Uterus (tissue), 4 donors: ENCODE data around the gene PLAC8. TPM values are rescaled to one million over a fixed set of nuclear protein-coding genes. Genes with fewer than 3 reads are reported as not detected.
"Not testable (repeated sequence)": the region's sequence is repeated elsewhere in the genome, so short reads cannot be mapped to it uniquely, and the experiment has no call there.

Experiments
- DNase-seq, 2 donors: peaks; one replicate each; pipeline ENCODE4 v3.0.0-alpha.2; 2019 to 2020
- H3K27ac ChIP-seq, 2 donors: fragments of 200-600 bp; sonication (generic); 1 replicate in 1 of 2; 2 replicates in 1 of 2; pipeline ENCODE4 v1.5.1; 2016 to 2018
- H3K27me3 ChIP-seq, 2 donors: fragments of 200-600 bp; sonication (generic); one replicate each; pipeline ENCODE4 v1.5.1; 2018 to 2019; ENCODE audit warnings: control low read depth in 1 of 2
- H3K36me3 ChIP-seq, 2 donors: fragments of 200-600 bp; sonication (generic); one replicate each; pipeline ENCODE4 v1.5.1; 2019; ENCODE audit warnings: control low read depth in 1 of 2
- H3K4me1 ChIP-seq, 2 donors: fragments of 200-600 bp; sonication (generic); one replicate each; pipeline ENCODE4 v1.5.1; 2018 to 2019; ENCODE audit warnings: control low read depth in 1 of 2
- H3K4me3 ChIP-seq, 2 donors: fragments of 200-600 bp; sonication (generic); 1 replicate in 1 of 2; 2 replicates in 1 of 2; pipeline ENCODE4 v1.5.1; 2018 to 2019; ENCODE audit warnings: mild to moderate bottlenecking in 1 of 2
- H3K9me3 ChIP-seq, 2 donors: fragments of 200-600 bp; sonication (generic); one replicate each; pipeline ENCODE4 v1.5.1; 2019; ENCODE audit warnings: control low read depth in 1 of 2
- POLR2A ChIP-seq, 2 donors: fragments of 450-650 bp; IDR thresholded peaks; one replicate each; pipeline ENCODE4 v1.6.1; 2016; ENCODE audit warnings: antibody characterized with exemption in 2 of 2, mild to moderate bottlenecking in 1 of 2, moderate library complexity in 1 of 2
- intact Hi-C: fragments of 100-400 bp; cut with DNase I; formaldehyde crosslinking; loops from one replicate; pipeline ENCODE4 v1.15.1; 2023; ENCODE audit warnings: low total_unique reads
- total RNA-seq, 4 donors: library from RNA; depleted of rRNA in 3 of 4; stranded (reverse); fragments of >200 nt in 3 of 4; gene quantifications; one replicate each; pipeline versions ENCODE4 v1.1.0 to v1.2.4, GENCODE V29; 2014 to 2023
- TF ChIP-seq, protein P1 (sequence below), 4 experiments: fragments of 200-600 bp in 2 of 4; fragments of 450-650 bp in 2 of 4; sonication (generic) in 2 of 4; IDR thresholded peaks; one replicate each; pipeline ENCODE4 v1.5.1; 2016 to 2019; ENCODE audit warnings: antibody characterized with exemption in 4 of 4, mild to moderate bottlenecking in 2 of 4, moderate library complexity in 1 of 4
- donor health status: DM: yes; HTN: yes; CAD: no.

Gene PLAC8
- total RNA-seq, 4 donors from 2014 or later = 0.51 to 6.3 (median 2.6) TPM; not detected in 1

DNA sequence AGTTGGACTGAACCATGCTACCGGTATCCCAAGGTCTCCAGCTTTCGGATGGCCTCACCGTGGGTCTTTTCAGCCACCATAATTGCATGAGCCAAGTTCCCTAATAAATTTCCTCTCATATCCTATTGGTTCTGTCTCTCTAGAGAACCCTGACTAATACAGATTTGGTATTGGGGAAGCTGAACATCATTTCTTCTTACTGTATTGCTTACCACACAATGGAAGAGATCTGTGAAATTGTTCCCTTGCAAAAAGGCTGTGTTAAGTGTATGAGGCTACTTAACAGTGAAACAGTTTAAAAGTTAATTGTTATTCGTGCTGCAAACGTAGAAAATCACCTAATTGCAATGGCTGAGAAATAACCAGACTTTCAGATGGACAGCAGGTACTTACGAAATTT is 34.0 kb downstream of the PLAC8 start:
- Histone ChIP-seq H3K27ac (no peak overlapping the region), H3K4me1 (peaks cover 0 to 8% of the 10 kb centered on the region in 2 donors), H3K9me3 (no peaks in the 10 kb centered on the region), H3K36me3 (no peaks in the 10 kb centered on the region), H3K27me3 (no peaks in the 10 kb centered on the region), H3K4me3 (no peak overlapping the region)
- TF ChIP-seq, protein P1, sequence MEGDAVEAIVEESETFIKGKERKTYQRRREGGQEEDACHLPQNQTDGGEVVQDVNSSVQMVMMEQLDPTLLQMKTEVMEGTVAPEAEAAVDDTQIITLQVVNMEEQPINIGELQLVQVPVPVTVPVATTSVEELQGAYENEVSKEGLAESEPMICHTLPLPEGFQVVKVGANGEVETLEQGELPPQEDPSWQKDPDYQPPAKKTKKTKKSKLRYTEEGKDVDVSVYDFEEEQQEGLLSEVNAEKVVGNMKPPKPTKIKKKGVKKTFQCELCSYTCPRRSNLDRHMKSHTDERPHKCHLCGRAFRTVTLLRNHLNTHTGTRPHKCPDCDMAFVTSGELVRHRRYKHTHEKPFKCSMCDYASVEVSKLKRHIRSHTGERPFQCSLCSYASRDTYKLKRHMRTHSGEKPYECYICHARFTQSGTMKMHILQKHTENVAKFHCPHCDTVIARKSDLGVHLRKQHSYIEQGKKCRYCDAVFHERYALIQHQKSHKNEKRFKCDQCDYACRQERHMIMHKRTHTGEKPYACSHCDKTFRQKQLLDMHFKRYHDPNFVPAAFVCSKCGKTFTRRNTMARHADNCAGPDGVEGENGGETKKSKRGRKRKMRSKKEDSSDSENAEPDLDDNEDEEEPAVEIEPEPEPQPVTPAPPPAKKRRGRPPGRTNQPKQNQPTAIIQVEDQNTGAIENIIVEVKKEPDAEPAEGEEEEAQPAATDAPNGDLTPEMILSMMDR (IDR thresholded peaks at IDR 0.05) = no peak
- no peak for TF ChIP-seq POLR2A (IDR thresholded peaks at IDR 0.05)
- intact Hi-C loops = no loop called here
- no peak for DNase-seq

DNA sequence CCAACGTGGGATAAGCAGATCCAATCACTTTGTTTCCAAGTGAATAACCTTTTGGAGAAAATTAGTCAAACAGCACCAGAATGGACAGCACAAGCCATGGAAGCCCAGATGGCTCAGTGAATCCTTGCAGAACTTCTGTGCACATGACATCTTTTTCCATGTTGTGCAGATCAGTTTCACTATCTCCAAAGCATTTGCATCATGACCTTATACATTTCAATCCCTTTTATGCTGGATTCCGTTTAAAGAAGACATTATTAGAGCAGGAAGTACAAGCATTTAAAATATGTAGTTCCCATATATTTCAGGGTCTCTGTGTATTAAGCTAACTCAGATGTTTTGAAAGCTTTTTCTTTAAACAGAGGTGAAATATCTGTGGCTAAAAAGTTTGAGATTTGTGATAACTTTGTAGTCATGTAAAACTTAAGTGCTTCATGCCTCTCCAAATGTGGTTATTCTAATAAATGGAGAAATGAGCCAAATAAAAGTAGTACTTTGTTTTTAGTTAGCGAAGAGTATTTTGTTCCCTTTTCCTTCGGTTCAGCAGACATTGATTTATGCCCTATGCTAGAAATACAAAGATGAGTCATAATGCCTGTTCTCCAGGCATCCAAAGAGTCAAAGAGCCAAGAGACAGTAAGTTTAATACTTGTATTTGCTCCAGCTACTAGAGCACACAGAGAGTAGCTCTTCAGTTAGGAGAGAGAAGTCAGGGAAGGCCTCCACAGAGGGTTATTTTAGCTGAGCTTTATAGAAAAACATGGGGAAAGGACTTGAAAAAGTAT is 39.0 kb downstream of the PLAC8 start:
- H3K27me3 ChIP-seq = no peaks in the 10 kb centered on the region
- DNase-seq = peak in 1 of 2 donors; percentile 18
- H3K9me3 ChIP-seq = no peaks in the 10 kb centered on the region
- H3K27ac ChIP-seq = peak overlapping the region; percentile 54 to 86
- H3K36me3 ChIP-seq = no peaks in the 10 kb centered on the region
- peaks cover 0 to 8% of the 10 kb centered on the region in 2 donors for H3K4me1 ChIP-seq
- intact Hi-C loops = loop anchor here (10.0 kb wide), 1 partner anchor 209 kb away; the partner anchor contains the start of gene COQ2
- no peak overlapping the region for H3K4me3 ChIP-seq
- no peak for TF ChIP-seq POLR2A (IDR thresholded peaks at IDR 0.05)
- TF ChIP-seq, protein P1 (IDR thresholded peaks at IDR 0.05) = no peak

DNA sequence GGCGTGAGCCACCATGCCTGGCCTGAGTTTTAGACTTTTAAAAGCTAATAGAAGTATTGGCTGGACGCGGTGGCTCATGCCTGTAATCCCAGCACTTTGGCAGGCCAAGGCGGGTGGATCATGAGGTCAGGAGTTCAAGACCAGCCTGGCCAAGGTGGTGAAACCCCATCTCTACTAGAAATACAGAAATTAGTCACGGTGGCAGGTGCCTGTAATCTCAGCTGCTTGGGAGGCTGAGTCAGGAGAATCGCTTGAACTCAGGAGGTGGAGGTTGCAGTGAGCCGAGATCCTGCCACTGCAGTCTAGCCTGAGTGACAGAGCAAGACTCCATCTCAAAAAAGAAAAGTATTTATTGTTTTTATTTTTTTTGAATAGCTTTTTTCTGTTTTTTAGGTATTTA is 39.7 kb downstream of the PLAC8 start:
- H3K27ac ChIP-seq = peak overlapping the region; percentile 37 to 86
- H3K4me1 ChIP-seq, H3K9me3 ChIP-seq, H3K4me3 ChIP-seq, DNase-seq, H3K36me3 ChIP-seq, H3K27me3 ChIP-seq: not testable (repeated sequence)
- intact Hi-C loops = loop anchor here (10.0 kb wide), 1 partner anchor 210 kb away; the partner anchor contains the start of gene COQ2

DNA sequence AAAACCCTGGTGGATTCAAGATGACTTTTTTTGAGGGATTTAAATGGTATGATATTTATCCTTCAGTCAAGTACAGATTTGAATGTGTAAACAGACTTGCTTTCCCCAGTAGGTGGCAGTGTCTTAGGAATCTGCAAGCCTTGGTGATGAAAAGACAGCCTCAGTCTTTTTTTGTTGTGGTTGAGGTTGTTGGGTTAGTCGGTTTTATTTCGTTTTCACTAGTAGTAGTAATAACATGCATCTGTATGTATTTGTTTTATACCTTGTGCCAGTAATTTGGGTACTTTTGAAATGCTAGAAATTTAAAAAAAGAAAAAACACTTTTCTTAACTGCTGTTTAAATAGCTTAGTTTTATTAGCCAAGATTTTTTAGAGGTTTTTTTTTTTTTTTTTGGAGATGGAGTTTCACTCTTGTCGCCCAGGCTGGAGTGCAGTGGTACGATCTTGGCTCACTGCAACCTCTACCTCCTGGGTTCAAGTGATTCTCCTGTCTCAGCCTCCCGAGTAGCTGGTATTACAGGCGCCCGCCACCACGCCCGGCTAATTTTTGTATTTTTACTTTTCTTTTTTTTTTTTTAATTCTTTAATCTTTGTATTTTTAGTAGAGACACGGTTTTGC is 40.3 kb downstream of the PLAC8 start:
- TF ChIP-seq, protein P1 (IDR thresholded peaks at IDR 0.05) = peak; percentile 60 to 69 (median 64)
- no peak for TF ChIP-seq POLR2A (IDR thresholded peaks at IDR 0.05)
- Histone ChIP-seq H3K27ac (peak overlapping the region; percentile 37 to 86), H3K4me1 (peaks cover 0 to 8% of the 10 kb centered on the region in 2 donors), H3K4me3 (no peak overlapping the region), H3K9me3 (no peaks in the 10 kb centered on the region), H3K36me3 (no peaks in the 10 kb centered on the region), H3K27me3 (no peaks in the 10 kb centered on the region)
- intact Hi-C loops = loop anchor here (10.0 kb wide), 1 partner anchor 211 kb away; the partner anchor contains the start of gene COQ2
- peak in 1 of 2 donors; percentile 27 for DNase-seq

DNA sequence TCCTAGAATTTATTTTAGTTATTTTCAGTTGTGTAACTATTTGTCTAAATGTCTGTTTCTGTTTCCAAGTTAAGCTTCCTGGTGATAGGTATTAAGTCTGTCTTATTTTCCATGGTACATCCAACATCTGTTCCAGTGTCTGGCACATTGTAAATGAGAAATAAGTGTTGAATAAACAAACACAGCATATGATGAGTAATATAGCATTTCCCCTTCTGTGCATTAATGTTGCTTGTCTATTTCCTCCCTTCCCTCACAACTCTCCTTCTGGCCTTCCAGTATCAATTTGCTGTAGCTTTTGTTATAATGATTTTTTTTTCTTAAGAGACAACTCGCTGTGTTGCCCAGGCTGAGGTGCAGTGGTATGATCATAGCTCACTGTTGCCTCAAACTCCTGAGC is 43.4 kb downstream of the PLAC8 start:
- Histone ChIP-seq H3K4me1 (peaks cover 0 to 3% of the 10 kb centered on the region in 2 donors), H3K27ac (no peak overlapping the region), H3K27me3 (no peaks in the 10 kb centered on the region), H3K4me3 (no peak overlapping the region), H3K9me3 (no peaks in the 10 kb centered on the region), H3K36me3 (no peaks in the 10 kb centered on the region)
- no peak for TF ChIP-seq POLR2A (IDR thresholded peaks at IDR 0.05)
- TF ChIP-seq, protein P1 (IDR thresholded peaks at IDR 0.05) = no peak
- intact Hi-C loops = loop anchor here (10.0 kb wide), 1 partner anchor 214 kb away; the partner anchor contains the start of gene COQ2
- DNase-seq = no peak
